ENCODE measurements around the gene SMIM24.
"Not testable (repeated sequence)": the region's sequence is repeated elsewhere in the genome, so short reads cannot be mapped to it uniquely, and the experiment has no call there.

SMIM24 gene

DNA sequence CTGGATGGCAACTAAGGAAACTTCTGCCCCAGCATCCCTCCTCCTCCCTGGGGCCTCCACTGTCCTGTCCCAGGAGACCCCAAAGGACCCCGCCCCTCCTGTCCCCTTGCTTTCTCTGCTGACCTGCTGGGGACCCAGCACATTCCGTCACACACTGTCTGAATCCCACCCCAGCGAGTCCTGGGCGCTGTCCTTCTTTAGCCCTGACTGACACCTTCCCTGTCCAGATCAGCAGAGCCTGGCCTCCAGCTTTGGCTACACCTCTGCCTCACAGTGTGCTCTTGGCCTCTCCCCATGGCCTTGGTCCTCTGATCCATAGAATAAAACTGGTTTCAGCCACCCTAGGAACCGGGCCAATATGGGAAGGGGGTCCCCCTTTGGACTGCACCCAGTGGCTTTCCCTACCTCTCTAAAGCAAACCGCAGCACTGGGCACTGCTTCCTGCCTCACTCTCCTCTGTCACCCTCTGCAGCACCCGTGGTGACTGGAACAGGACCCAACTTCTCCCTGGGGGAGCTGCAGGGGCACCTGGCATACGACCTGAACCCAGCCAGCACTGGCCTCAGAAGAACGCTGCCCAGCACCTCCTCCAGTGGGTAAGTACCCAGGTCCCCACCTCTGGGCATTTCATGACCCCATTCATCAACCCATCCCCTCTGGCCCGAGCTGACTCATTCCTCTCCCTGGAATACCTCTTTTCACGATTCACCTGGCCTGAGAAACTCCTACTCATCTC, 46.4 kb downstream of the SMIM24 start:
- no peak for DNase-seq (ENCODE audit: low read depth)

DNA sequence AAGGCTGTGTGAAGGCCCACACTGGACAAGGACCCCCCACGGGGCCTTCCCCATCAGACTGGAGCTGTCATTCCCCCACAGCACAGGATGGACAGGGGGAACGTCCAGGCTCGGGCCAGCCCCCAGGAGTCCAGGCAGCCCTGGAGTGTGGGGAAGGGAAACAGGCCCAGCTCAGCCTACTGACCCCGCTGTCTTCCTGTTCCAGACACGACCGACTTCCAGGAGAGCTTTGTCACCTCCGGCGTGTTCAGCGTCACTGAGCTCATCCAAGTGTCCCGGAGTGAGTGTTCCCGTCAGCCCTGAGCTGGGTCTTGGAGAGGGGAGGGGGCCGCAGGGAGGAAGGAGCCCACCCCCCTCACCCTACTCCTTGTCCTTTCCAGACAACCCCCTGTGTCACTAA, 47.0 kb downstream of the SMIM24 start:
- no peak for DNase-seq (ENCODE audit: low read depth)

- no peak for DNase-seq (ENCODE audit: low read depth)
These were observed 48.4 kb downstream of the SMIM24 start for GRCh38 chr19:3431760-3432397.

- not testable (repeated sequence) for DNase-seq (ENCODE audit: low read depth)
These were observed 50.0 kb downstream of the SMIM24 start for GRCh38 chr19:3430366-3430680.

DNA sequence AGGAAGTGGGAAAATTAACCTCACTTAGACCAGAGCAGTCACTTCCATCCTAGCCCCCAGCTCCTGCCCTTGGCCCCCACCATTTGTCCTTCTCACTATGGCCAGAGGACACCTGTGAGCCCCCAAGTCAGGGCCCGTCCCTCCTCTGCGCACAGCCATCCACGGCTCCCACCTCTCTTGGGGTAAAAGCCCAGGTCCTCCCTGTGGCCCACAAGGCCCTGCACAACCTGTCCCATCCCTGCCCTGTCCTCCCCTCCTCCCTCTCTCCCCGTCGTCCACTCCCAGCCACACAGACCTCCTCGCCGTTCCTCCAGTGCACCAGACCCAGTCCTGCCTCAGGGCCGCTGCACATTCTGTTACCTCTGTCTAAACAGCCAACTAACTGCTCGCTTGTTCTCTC, 53.9 kb downstream of the SMIM24 start:
- DNase-seq (ENCODE audit: low read depth), result no peak
